Measurements from ENCODE around the gene GPC2. TPM values are rescaled to one million over a fixed set of nuclear protein-coding genes. Genes with fewer than 3 reads are reported as not detected.
"Not testable (repeated sequence)": the region's sequence is repeated elsewhere in the genome, so short reads cannot be mapped to it uniquely, and the experiment has no call there.

Gene GPC2
- polyA plus RNA-seq, 6 donors from 2014 or later, result 0.18 to 0.84 (median 0.28) TPM; not detected in 2

GRCh38 chr7:100192281-100192862 is 15.2 kb upstream of the GPC2 start:
- not testable (repeated sequence) for H3K36me3 Mint-ChIP-seq, H3K27me3 Mint-ChIP-seq, H3K9me3 Mint-ChIP-seq
- H3K4me3 Mint-ChIP-seq, result peak overlapping the region; percentile 17 to 84 (median 74)
- DNase-seq (peak; percentile 62), ATAC-seq (ENCODE audit: low read depth in 2 of 2) (peak; percentile 83 to 87)
- H3K27ac Mint-ChIP-seq, result peak overlapping the region; percentile 92 to 98 (median 97)
- peaks cover 59 to 79% (median 68%) of the 10 kb centered on the region in 3 donors for H3K4me1 Mint-ChIP-seq

- Mint-ChIP-seq H3K4me3 (peak overlapping the region; percentile 17 to 84 (median 74)), H3K27me3 (no peaks in the 10 kb centered on the region), H3K27ac (peak overlapping the region; percentile 92 to 98 (median 97)), H3K4me1 (peaks cover 56 to 76% (median 65%) of the 10 kb centered on the region in 3 donors), H3K9me3 (peaks cover 0 to 4% (median 0%) of the 10 kb centered on the region in 7 donors), H3K36me3 (no peaks in the 10 kb centered on the region)
- DNase-seq (no peak), ATAC-seq (ENCODE audit: low read depth in 2 of 2) (peak; percentile 19 to 34)
Measured at GRCh38 chr7:100191775-100192174, 14.6 kb upstream of the GPC2 start.

GRCh38 chr7:100190048-100190711 is 13.0 kb upstream of the GPC2 start:
- Mint-ChIP-seq H3K4me1 (peaks cover 49 to 61% (median 52%) of the 10 kb centered on the region in 3 donors), H3K27ac (peak overlapping the region; percentile 14 to 98 (median 94)), H3K9me3 (no peaks in the 10 kb centered on the region), H3K4me3 (peak overlapping the region in 7 of 8 donors; percentile 4 to 77 (median 62)), H3K36me3 (no peaks in the 10 kb centered on the region), H3K27me3 (no peaks in the 10 kb centered on the region)
- peak; percentile 53 for DNase-seq
- ATAC-seq (ENCODE audit: low read depth in 2 of 2), result peak; percentile 36 to 50

GRCh38 chr7:100189061-100189460 is 11.9 kb upstream of the GPC2 start:
- peak overlapping the region in 3 of 6 donors; percentile 80 to 97 (median 82) for H3K27ac Mint-ChIP-seq
- no peak overlapping the region for H3K4me3 Mint-ChIP-seq
- H3K9me3 Mint-ChIP-seq, result no peaks in the 10 kb centered on the region
- H3K4me1 Mint-ChIP-seq, result peaks cover 41 to 49% (median 44%) of the 10 kb centered on the region in 3 donors
- ATAC-seq (ENCODE audit: low read depth in 2 of 2), result no peak
- H3K36me3 Mint-ChIP-seq, result no peaks in the 10 kb centered on the region
- DNase-seq, result no peak
- H3K27me3 Mint-ChIP-seq, result no peaks in the 10 kb centered on the region

- no peaks in the 10 kb centered on the region for H3K9me3 Mint-ChIP-seq
- H3K36me3 Mint-ChIP-seq, result no peaks in the 10 kb centered on the region
- H3K27ac Mint-ChIP-seq, result no peak overlapping the region
- ATAC-seq (ENCODE audit: low read depth in 2 of 2) (no peak), DNase-seq (no peak)
- H3K27me3 Mint-ChIP-seq, result no peaks in the 10 kb centered on the region
- no peak overlapping the region for H3K4me3 Mint-ChIP-seq
- peaks cover 19% of the 10 kb centered on the region in 3 donors for H3K4me1 Mint-ChIP-seq
Measured at GRCh38 chr7:100185726-100186125, 8.5 kb upstream of the GPC2 start.

- not testable (repeated sequence) for DNase-seq; H3K4me1 Mint-ChIP-seq; H3K9me3 Mint-ChIP-seq; H3K36me3 Mint-ChIP-seq; H3K27me3 Mint-ChIP-seq; ATAC-seq (ENCODE audit: low read depth in 2 of 2); H3K27ac Mint-ChIP-seq; H3K4me3 Mint-ChIP-seq
Measured at GRCh38 chr7:100183090-100183489, 5.9 kb upstream of the GPC2 start.

- Mint-ChIP-seq H3K27ac (peak overlapping the region in 1 of 6 donors; percentile 49), H3K4me1 (peaks cover 8 to 12% (median 10%) of the 10 kb centered on the region in 3 donors)
- ATAC-seq (ENCODE audit: low read depth in 2 of 2); DNase-seq; H3K27me3 Mint-ChIP-seq; H3K36me3 Mint-ChIP-seq; H3K9me3 Mint-ChIP-seq; H3K4me3 Mint-ChIP-seq: not testable (repeated sequence)
Measured at GRCh38 chr7:100182616-100183015, 5.4 kb upstream of the GPC2 start.

GRCh38 chr7:100180084-100180483 is 2.9 kb upstream of the GPC2 start:
- not testable (repeated sequence) for DNase-seq; H3K27me3 Mint-ChIP-seq; H3K9me3 Mint-ChIP-seq; ATAC-seq (ENCODE audit: low read depth in 2 of 2); H3K36me3 Mint-ChIP-seq
- Mint-ChIP-seq H3K4me3 (peak overlapping the region in 1 of 8 donors; percentile 29), H3K27ac (peak overlapping the region in 1 of 6 donors; percentile 76), H3K4me1 (peaks cover 22 to 29% (median 25%) of the 10 kb centered on the region in 3 donors)

GRCh38 chr7:100176096-100177044 is 811 bp downstream of the GPC2 start:
- H3K27me3 Mint-ChIP-seq, result no peaks in the 10 kb centered on the region
- peak overlapping the region; percentile 73 to 94 (median 87) for H3K4me3 Mint-ChIP-seq
- peaks cover 0 to 1% (median 0%) of the 10 kb centered on the region in 7 donors for H3K9me3 Mint-ChIP-seq
- H3K4me1 Mint-ChIP-seq, result peaks cover 27 to 47% (median 33%) of the 10 kb centered on the region in 3 donors
- H3K36me3 Mint-ChIP-seq, result no peaks in the 10 kb centered on the region
- no peak for ATAC-seq (ENCODE audit: low read depth in 2 of 2)
- H3K27ac Mint-ChIP-seq, result peak overlapping the region; percentile 24 to 53 (median 43)
- DNase-seq, result no peak

- H3K9me3 Mint-ChIP-seq, result peaks cover 0 to 1% (median 0%) of the 10 kb centered on the region in 7 donors
- no peak for DNase-seq
- no peaks in the 10 kb centered on the region for H3K36me3 Mint-ChIP-seq
- peak overlapping the region in 7 of 8 donors; percentile 15 to 80 (median 75) for H3K4me3 Mint-ChIP-seq
- peak overlapping the region in 4 of 6 donors; percentile 10 to 84 (median 42) for H3K27ac Mint-ChIP-seq
- H3K27me3 Mint-ChIP-seq, result peaks cover 5 to 7% (median 6%) of the 10 kb centered on the region in 3 donors
- H3K4me1 Mint-ChIP-seq, result peaks cover 28 to 45% (median 33%) of the 10 kb centered on the region in 3 donors
- no peak for ATAC-seq (ENCODE audit: low read depth in 2 of 2)
Measured at GRCh38 chr7:100175296-100175935, 1.8 kb downstream of the GPC2 start.

- Mint-ChIP-seq H3K27ac (peak overlapping the region in 1 of 6 donors; percentile 71), H3K9me3 (peaks cover 0 to 1% (median 0%) of the 10 kb centered on the region in 7 donors), H3K4me1 (peaks cover 29 to 48% (median 40%) of the 10 kb centered on the region in 3 donors), H3K27me3 (peaks cover 8 to 15% (median 13%) of the 10 kb centered on the region in 3 donors), H3K4me3 (peak overlapping the region in 1 of 8 donors; percentile 45), H3K36me3 (no peaks in the 10 kb centered on the region)
- ATAC-seq (ENCODE audit: low read depth in 2 of 2) (no peak), DNase-seq (no peak)
Measured at GRCh38 chr7:100174582-100174981, 2.6 kb downstream of the GPC2 start.

- Mint-ChIP-seq H3K4me3 (peak overlapping the region in 1 of 8 donors; percentile 41), H3K36me3 (no peaks in the 10 kb centered on the region), H3K4me1 (peaks cover 29 to 49% (median 46%) of the 10 kb centered on the region in 3 donors), H3K27ac (no peak overlapping the region), H3K27me3 (peaks cover 11 to 17% (median 14%) of the 10 kb centered on the region in 3 donors), H3K9me3 (peaks cover 0 to 1% (median 0%) of the 10 kb centered on the region in 7 donors)
- DNase-seq, result no peak
- ATAC-seq (ENCODE audit: low read depth in 2 of 2), result no peak
Measured at GRCh38 chr7:100173806-100174495, 3.2 kb downstream of the GPC2 start.

Data from naive B cell (primary cell).